Measurements from ENCODE around the gene RALGAPA1. TPM values are rescaled to one million over a fixed set of nuclear protein-coding genes. Genes with fewer than 3 reads are reported as not detected.

RALGAPA1 gene
- total RNA-seq, 2 experiments from 2014 or later = 27.6 to 36.5 TPM

GRCh38 chr14:35696119-35696518, 113.0 kb downstream of the RALGAPA1 start:
- Histone ChIP-seq H3K4me2 (ENCODE audit: low read length) (no peak overlapping the region), H3K9me2 (ENCODE audit: insufficient read depth, low read length) (no peaks in the 10 kb centered on the region), H4K20me1 (ENCODE audit: insufficient read depth, low read length) (no peaks in the 10 kb centered on the region), H3K36me3 (ENCODE audit: insufficient read depth, low read length) (no peaks in the 10 kb centered on the region), H3K27ac (ENCODE audit: low read depth, low read length, poor library complexity, severe bottlenecking) (no peak overlapping the region), H3K4me3 (ENCODE audit: low read depth, low read length, poor library complexity, severe bottlenecking) (no peak overlapping the region), H3K4me1 (ENCODE audit: insufficient read depth, low read length, poor library complexity, severe bottlenecking) (no peaks in the 10 kb centered on the region), H2AFZ (ENCODE audit: low read length) (no peak overlapping the region), H3K79me2 (ENCODE audit: insufficient read depth, low read depth, low read length) (no peaks in the 10 kb centered on the region), H3K9me3 (ENCODE audit: low read length) (no peaks in the 10 kb centered on the region)
- intact Hi-C loops (cut with micrococcal nuclease; ENCODE audit: unreplicated experiment) = loop anchor here (10.0 kb wide), 1 partner anchor 551 kb away; no protein-coding TSS in a partner anchor
- no peak for DNase-seq (ENCODE audit: low spot score)
- POLR2A ChIA-PET = interaction anchor here (0.5 to 1.3 kb wide), 7 partner anchors 9 to 664 kb away, joined by 3 to 6 read pairs (median 5); no protein-coding TSS in a partner anchor
- CTCF ChIA-PET (ENCODE audit: unreplicated experiment) = no interaction called here
- BruUV-seq (replicated peaks) = no TSS peak
- TF ChIP-seq, protein P1, sequence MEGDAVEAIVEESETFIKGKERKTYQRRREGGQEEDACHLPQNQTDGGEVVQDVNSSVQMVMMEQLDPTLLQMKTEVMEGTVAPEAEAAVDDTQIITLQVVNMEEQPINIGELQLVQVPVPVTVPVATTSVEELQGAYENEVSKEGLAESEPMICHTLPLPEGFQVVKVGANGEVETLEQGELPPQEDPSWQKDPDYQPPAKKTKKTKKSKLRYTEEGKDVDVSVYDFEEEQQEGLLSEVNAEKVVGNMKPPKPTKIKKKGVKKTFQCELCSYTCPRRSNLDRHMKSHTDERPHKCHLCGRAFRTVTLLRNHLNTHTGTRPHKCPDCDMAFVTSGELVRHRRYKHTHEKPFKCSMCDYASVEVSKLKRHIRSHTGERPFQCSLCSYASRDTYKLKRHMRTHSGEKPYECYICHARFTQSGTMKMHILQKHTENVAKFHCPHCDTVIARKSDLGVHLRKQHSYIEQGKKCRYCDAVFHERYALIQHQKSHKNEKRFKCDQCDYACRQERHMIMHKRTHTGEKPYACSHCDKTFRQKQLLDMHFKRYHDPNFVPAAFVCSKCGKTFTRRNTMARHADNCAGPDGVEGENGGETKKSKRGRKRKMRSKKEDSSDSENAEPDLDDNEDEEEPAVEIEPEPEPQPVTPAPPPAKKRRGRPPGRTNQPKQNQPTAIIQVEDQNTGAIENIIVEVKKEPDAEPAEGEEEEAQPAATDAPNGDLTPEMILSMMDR (conservative IDR thresholded peaks at IDR 0.05; ENCODE audit: low read length) = no peak
- no peak for TF ChIP-seq EZH2phosphoT487 (IDR thresholded peaks at IDR 0.05; ENCODE audit: borderline replicate concordance, low read depth, low read length)

- Histone ChIP-seq H3K4me1 (ENCODE audit: insufficient read depth, low read length, poor library complexity, severe bottlenecking) (no peaks in the 10 kb centered on the region), H3K4me3 (ENCODE audit: low read depth, low read length, poor library complexity, severe bottlenecking) (no peak overlapping the region), H3K9me2 (ENCODE audit: insufficient read depth, low read length) (no peaks in the 10 kb centered on the region), H3K36me3 (ENCODE audit: insufficient read depth, low read length) (no peaks in the 10 kb centered on the region), H3K79me2 (ENCODE audit: insufficient read depth, low read depth, low read length) (no peaks in the 10 kb centered on the region), H2AFZ (ENCODE audit: low read length) (no peak overlapping the region), H3K4me2 (ENCODE audit: low read length) (no peak overlapping the region), H3K9me3 (ENCODE audit: low read length) (no peaks in the 10 kb centered on the region), H4K20me1 (ENCODE audit: insufficient read depth, low read length) (no peaks in the 10 kb centered on the region), H3K27ac (ENCODE audit: low read depth, low read length, poor library complexity, severe bottlenecking) (no peak overlapping the region)
- no peak for DNase-seq (ENCODE audit: low spot score)
- BruUV-seq (replicated peaks) = no TSS peak
- TF ChIP-seq EZH2phosphoT487 (IDR thresholded peaks at IDR 0.05; ENCODE audit: borderline replicate concordance, low read depth, low read length) = no peak
- TF ChIP-seq, protein P1 (conservative IDR thresholded peaks at IDR 0.05; ENCODE audit: low read length) = no peak
- CTCF ChIA-PET (ENCODE audit: unreplicated experiment) = no interaction called here
- intact Hi-C loops (cut with micrococcal nuclease; ENCODE audit: unreplicated experiment) = loop anchor here (10.0 kb wide), 1 partner anchor 551 kb away; no protein-coding TSS in a partner anchor
- POLR2A ChIA-PET = interaction anchor here (0.5 to 1.3 kb wide), 10 partner anchors 9 to 663 kb away, joined by 3 to 6 read pairs (median 4); no protein-coding TSS in a partner anchor
These were observed 113.4 kb downstream of the RALGAPA1 start for GRCh38 chr14:35695647-35696046.

DNA sequence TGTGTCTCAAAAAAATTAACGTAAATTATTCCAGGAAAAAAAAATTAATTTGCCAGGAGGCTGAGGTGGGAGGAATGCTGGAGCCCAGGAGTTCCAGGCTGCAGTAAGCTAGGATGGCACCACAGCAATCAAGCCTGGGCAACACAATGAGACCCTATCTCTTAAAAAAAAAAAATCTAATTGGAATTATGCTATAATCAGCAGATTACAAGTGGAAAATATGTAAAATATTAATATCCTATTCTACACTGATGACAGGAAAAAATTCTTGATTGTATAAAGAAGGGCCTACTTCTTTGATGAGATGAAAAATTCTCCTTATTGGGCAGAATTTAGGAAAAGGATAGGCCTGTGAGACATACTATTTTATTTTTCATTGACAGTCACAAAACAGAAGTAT, 114.0 kb downstream of the RALGAPA1 start:
- ChIA-PET POLR2A (interaction anchor here (0.5 to 1.3 kb wide), 3 partner anchors 16 to 92 kb away, joined by 3 to 4 read pairs (median 3); no protein-coding TSS in a partner anchor), CTCF (ENCODE audit: unreplicated experiment) (no interaction called here)
- BruUV-seq (replicated peaks) = no TSS peak
- no peak for TF ChIP-seq EZH2phosphoT487 (IDR thresholded peaks at IDR 0.05; ENCODE audit: borderline replicate concordance, low read depth, low read length)
- TF ChIP-seq, protein P1 (conservative IDR thresholded peaks at IDR 0.05; ENCODE audit: low read length) = no peak
- Histone ChIP-seq H3K9me3 (ENCODE audit: low read length) (no peaks in the 10 kb centered on the region), H3K4me3 (ENCODE audit: low read depth, low read length, poor library complexity, severe bottlenecking) (no peak overlapping the region), H3K79me2 (ENCODE audit: insufficient read depth, low read depth, low read length) (no peaks in the 10 kb centered on the region), H3K27ac (ENCODE audit: low read depth, low read length, poor library complexity, severe bottlenecking) (no peak overlapping the region), H3K4me2 (ENCODE audit: low read length) (no peak overlapping the region), H3K36me3 (ENCODE audit: insufficient read depth, low read length) (no peaks in the 10 kb centered on the region), H4K20me1 (ENCODE audit: insufficient read depth, low read length) (no peaks in the 10 kb centered on the region), H3K4me1 (ENCODE audit: insufficient read depth, low read length, poor library complexity, severe bottlenecking) (no peaks in the 10 kb centered on the region), H3K9me2 (ENCODE audit: insufficient read depth, low read length) (no peaks in the 10 kb centered on the region), H2AFZ (ENCODE audit: low read length) (no peak overlapping the region)
- DNase-seq (ENCODE audit: low spot score) = no peak
- intact Hi-C loops (cut with micrococcal nuclease; ENCODE audit: unreplicated experiment) = loop anchor here (10.0 kb wide), 1 partner anchor 550 kb away; no protein-coding TSS in a partner anchor
